Body of pancreas (tissue), 4 donors: ENCODE measurements around the gene NUDT16.

Experiments used
- CTCF ChIP-seq, 7 experiments: fragments of 450-650 bp in 4 of 7; fragments of 200-600 bp in 3 of 7; sonication (generic) in 3 of 7; IDR thresholded peaks; one replicate each; pipeline ENCODE4 v1.5.1; 2016 to 2019; ENCODE audit warnings: antibody characterized with exemption in 7 of 7
- POLR2A ChIP-seq, 3 donors: fragments of 450-650 bp; IDR thresholded peaks; one replicate each; pipeline ENCODE4 v1.6.1; 2016; ENCODE audit warnings: antibody characterized with exemption in 3 of 3, mild to moderate bottlenecking in 2 of 3

GRCh38 chr3:131338948-131339640 lies 42.5 kb upstream of the NUDT16 start:
- no peak for TF ChIP-seq POLR2A (IDR thresholded peaks at IDR 0.05)
- no peak for TF ChIP-seq CTCF (IDR thresholded peaks at IDR 0.05)
